GM19238 (cell line): ENCODE results near the gene RGS6.

Experiments
- DNase-seq: peaks from one replicate; pipeline ENCODE4 v3.0.0; 2011; ENCODE audit warnings: low spot score; ENCODE audit not compliant: insufficient read length

RGS6 gene

GRCh38 chr14:71943695-71944018 is 11.4 kb downstream of the RGS6 start:
- DNase-seq: no peak

GRCh38 chr14:71947947-71948500 is 15.8 kb downstream of the RGS6 start:
- DNase-seq: no peak

- no peak for DNase-seq
Measured at GRCh38 chr14:71952381-71953363, 20.4 kb downstream of the RGS6 start.

- DNase-seq: no peak
Measured at GRCh38 chr14:71956920-71957563, 24.8 kb downstream of the RGS6 start.

GRCh38 chr14:71959055-71959454 is 26.8 kb downstream of the RGS6 start:
- no peak for DNase-seq

- DNase-seq: no peak
Measured at GRCh38 chr14:71960494-71961353, 28.5 kb downstream of the RGS6 start.

- DNase-seq: no peak
Measured at GRCh38 chr14:71961972-71962371, 29.7 kb downstream of the RGS6 start.

- DNase-seq: no peak
Measured at GRCh38 chr14:71964716-71965115, 32.5 kb downstream of the RGS6 start.

GRCh38 chr14:71966528-71966927 is 34.3 kb downstream of the RGS6 start:
- no peak for DNase-seq

GRCh38 chr14:71967704-71968103 is 35.5 kb downstream of the RGS6 start:
- no peak for DNase-seq

- no peak for DNase-seq
Measured at GRCh38 chr14:71970272-71970671, 38.0 kb downstream of the RGS6 start.

GRCh38 chr14:71985538-71986189 is 53.4 kb downstream of the RGS6 start:
- no peak for DNase-seq

GRCh38 chr14:71988476-71988875 is 56.2 kb downstream of the RGS6 start:
- no peak for DNase-seq

GRCh38 chr14:71988939-71989338 is 56.7 kb downstream of the RGS6 start:
- no peak for DNase-seq

GRCh38 chr14:71994416-71994815 is 62.2 kb downstream of the RGS6 start:
- DNase-seq: no peak

- DNase-seq: no peak
Measured at GRCh38 chr14:71995741-71996140, 63.5 kb downstream of the RGS6 start.

- DNase-seq: no peak
Measured at GRCh38 chr14:71996610-71997009, 64.4 kb downstream of the RGS6 start.

GRCh38 chr14:72000907-72001306 is 68.7 kb downstream of the RGS6 start:
- no peak for DNase-seq

- DNase-seq: no peak
Measured at GRCh38 chr14:72002731-72003130, 70.5 kb downstream of the RGS6 start.

- DNase-seq: no peak
Measured at GRCh38 chr14:72008666-72009065, 76.4 kb downstream of the RGS6 start.

GRCh38 chr14:72010474-72010873 is 78.2 kb downstream of the RGS6 start:
- DNase-seq: no peak
